ENCODE data around the gene CAB39L.

Gene CAB39L

DNA sequence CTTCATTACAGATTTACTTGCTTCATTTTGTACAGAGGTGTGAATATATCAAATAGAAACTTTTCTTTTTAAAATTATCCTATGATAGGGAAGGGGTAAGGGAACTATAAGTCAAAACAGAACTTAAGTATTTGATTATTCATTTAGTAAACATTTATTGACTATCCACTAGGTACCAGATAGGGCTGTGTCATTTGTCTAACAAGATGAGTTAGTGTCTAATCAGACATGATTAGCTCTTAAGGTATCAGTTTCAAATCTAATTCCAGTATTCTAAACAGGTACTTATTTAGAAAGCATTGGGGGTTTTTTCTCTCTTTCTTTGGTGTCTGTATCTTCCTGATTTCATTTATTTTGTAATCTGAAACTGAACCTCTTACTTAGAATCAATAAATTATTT lies 164.0 kb downstream of the CAB39L start:
- Histone ChIP-seq H3K4me1 (ENCODE audit: control insufficient read depth, insufficient read depth, low read length) (peaks cover 10% of the 10 kb centered on the region), H3K9ac (ENCODE audit: low read length) (no peak overlapping the region), H3K27me3 (ENCODE audit: control insufficient read depth, insufficient read depth, low read length) (no peaks in the 10 kb centered on the region), H3K9me3 (ENCODE audit: control insufficient read depth, insufficient read depth, low read depth, low read length) (no peaks in the 10 kb centered on the region), H3K4me3 (ENCODE audit: low read depth, low read length) (no peak overlapping the region), H3K36me3 (ENCODE audit: control insufficient read depth, insufficient read depth, low read length) (no peaks in the 10 kb centered on the region), H3K27ac (ENCODE audit: low read depth, low read length) (no peak overlapping the region)

GRCh38 chr13:49279112-49279511 lies 164.8 kb downstream of the CAB39L start:
- Histone ChIP-seq H3K9me3 (ENCODE audit: control insufficient read depth, insufficient read depth, low read depth, low read length) (no peaks in the 10 kb centered on the region), H3K4me3 (ENCODE audit: low read depth, low read length) (no peak overlapping the region), H3K9ac (ENCODE audit: low read length) (no peak overlapping the region), H3K27ac (ENCODE audit: low read depth, low read length) (no peak overlapping the region), H3K27me3 (ENCODE audit: control insufficient read depth, insufficient read depth, low read length) (no peaks in the 10 kb centered on the region), H3K36me3 (ENCODE audit: control insufficient read depth, insufficient read depth, low read length) (no peaks in the 10 kb centered on the region), H3K4me1 (ENCODE audit: control insufficient read depth, insufficient read depth, low read length) (peaks cover 10% of the 10 kb centered on the region)

GRCh38 chr13:49278211-49278610 lies 165.7 kb downstream of the CAB39L start:
- H3K4me1 ChIP-seq (ENCODE audit: control insufficient read depth, insufficient read depth, low read length) = peaks cover 10% of the 10 kb centered on the region
- no peaks in the 10 kb centered on the region for H3K27me3 ChIP-seq (ENCODE audit: control insufficient read depth, insufficient read depth, low read length)
- H3K9me3 ChIP-seq (ENCODE audit: control insufficient read depth, insufficient read depth, low read depth, low read length) = no peaks in the 10 kb centered on the region

GRCh38 chr13:49272296-49272695 lies 171.6 kb downstream of the CAB39L start:
- H3K9ac ChIP-seq (ENCODE audit: low read length) = no peak overlapping the region
- H3K9me3 ChIP-seq (ENCODE audit: control insufficient read depth, insufficient read depth, low read depth, low read length) = no peaks in the 10 kb centered on the region
- H3K36me3 ChIP-seq (ENCODE audit: control insufficient read depth, insufficient read depth, low read length) = no peaks in the 10 kb centered on the region
- H3K27me3 ChIP-seq (ENCODE audit: control insufficient read depth, insufficient read depth, low read length) = no peaks in the 10 kb centered on the region
- H3K4me3 ChIP-seq (ENCODE audit: low read depth, low read length) = no peak overlapping the region
- H3K27ac ChIP-seq (ENCODE audit: low read depth, low read length) = no peak overlapping the region
- H3K4me1 ChIP-seq (ENCODE audit: control insufficient read depth, insufficient read depth, low read length) = no peaks in the 10 kb centered on the region

More at GRCh38 chr13:49278211-49278610, 165.7 kb downstream of the CAB39L start:
- H3K9ac ChIP-seq (ENCODE audit: low read length) = no peak overlapping the region
- H3K27ac ChIP-seq (ENCODE audit: low read depth, low read length) = no peak overlapping the region
- no peak overlapping the region for H3K4me3 ChIP-seq (ENCODE audit: low read depth, low read length)
- H3K36me3 ChIP-seq (ENCODE audit: control insufficient read depth, insufficient read depth, low read length) = no peaks in the 10 kb centered on the region

- no peaks in the 10 kb centered on the region for H3K36me3 ChIP-seq (ENCODE audit: control insufficient read depth, insufficient read depth, low read length)
- H3K27ac ChIP-seq (ENCODE audit: low read depth, low read length) = no peak overlapping the region
- no peak overlapping the region for H3K9ac ChIP-seq (ENCODE audit: low read length)
- H3K4me1 ChIP-seq (ENCODE audit: control insufficient read depth, insufficient read depth, low read length) = no peaks in the 10 kb centered on the region
- H3K9me3 ChIP-seq (ENCODE audit: control insufficient read depth, insufficient read depth, low read depth, low read length) = no peaks in the 10 kb centered on the region
- H3K4me3 ChIP-seq (ENCODE audit: low read depth, low read length) = no peak overlapping the region
- no peaks in the 10 kb centered on the region for H3K27me3 ChIP-seq (ENCODE audit: control insufficient read depth, insufficient read depth, low read length)
Measured at GRCh38 chr13:49271264-49271663, 172.6 kb downstream of the CAB39L start.

- H3K4me3 ChIP-seq (ENCODE audit: low read depth, low read length) = no peak overlapping the region
- H3K36me3 ChIP-seq (ENCODE audit: control insufficient read depth, insufficient read depth, low read length) = 0 out of 2 replicates have a peak, but pooled peaks cover 4% of the 10 kb centered on the region
- H3K9me3 ChIP-seq (ENCODE audit: control insufficient read depth, insufficient read depth, low read depth, low read length) = no peaks in the 10 kb centered on the region
- H3K4me1 ChIP-seq (ENCODE audit: control insufficient read depth, insufficient read depth, low read length) = peaks cover 7% of the 10 kb centered on the region; the same call in 1 of the 2 replicates
- no peak overlapping the region for H3K9ac ChIP-seq (ENCODE audit: low read length)
- no peak overlapping the region for H3K27ac ChIP-seq (ENCODE audit: low read depth, low read length)
- no peaks in the 10 kb centered on the region for H3K27me3 ChIP-seq (ENCODE audit: control insufficient read depth, insufficient read depth, low read length)
Measured at GRCh38 chr13:49265822-49266221, 178.0 kb downstream of the CAB39L start.

GRCh38 chr13:49262634-49263033 lies 181.2 kb downstream of the CAB39L start:
- H3K36me3 ChIP-seq (ENCODE audit: control insufficient read depth, insufficient read depth, low read length) = peaks cover 12% of the 10 kb centered on the region
- H3K9ac ChIP-seq (ENCODE audit: low read length) = no peak overlapping the region
- H3K27ac ChIP-seq (ENCODE audit: low read depth, low read length) = no peak overlapping the region
- no peaks in the 10 kb centered on the region for H3K9me3 ChIP-seq (ENCODE audit: control insufficient read depth, insufficient read depth, low read depth, low read length)
- no peaks in the 10 kb centered on the region for H3K27me3 ChIP-seq (ENCODE audit: control insufficient read depth, insufficient read depth, low read length)
- no peak overlapping the region for H3K4me3 ChIP-seq (ENCODE audit: low read depth, low read length)
- peaks cover 7% of the 10 kb centered on the region; the same call in 1 of the 2 replicates for H3K4me1 ChIP-seq (ENCODE audit: control insufficient read depth, insufficient read depth, low read length)

- no peaks in the 10 kb centered on the region for H3K27me3 ChIP-seq (ENCODE audit: control insufficient read depth, insufficient read depth, low read length)
- peaks cover 7% of the 10 kb centered on the region; the same call in 1 of the 2 replicates for H3K4me1 ChIP-seq (ENCODE audit: control insufficient read depth, insufficient read depth, low read length)
- no peaks in the 10 kb centered on the region for H3K9me3 ChIP-seq (ENCODE audit: control insufficient read depth, insufficient read depth, low read depth, low read length)
- H3K36me3 ChIP-seq (ENCODE audit: control insufficient read depth, insufficient read depth, low read length) = peaks cover 23% of the 10 kb centered on the region
- no peak overlapping the region for H3K4me3 ChIP-seq (ENCODE audit: low read depth, low read length)
- H3K9ac ChIP-seq (ENCODE audit: low read length) = no peak overlapping the region
- H3K27ac ChIP-seq (ENCODE audit: low read depth, low read length) = no peak overlapping the region
Measured at GRCh38 chr13:49259586-49259985, 184.3 kb downstream of the CAB39L start.

Data from HUES6 (cell line).